ENCODE data around the gene OGG1. TPM values are rescaled to one million over a fixed set of nuclear protein-coding genes. Genes with fewer than 3 reads are reported as not detected.

Gene OGG1
- total and polyA plus RNA-seq, 9 of the 15 experiments (the other 6 are each of a cell fraction or from before 2014, with no cell fraction given): 6.6 to 33.0 (median 24.4) TPM

DNA sequence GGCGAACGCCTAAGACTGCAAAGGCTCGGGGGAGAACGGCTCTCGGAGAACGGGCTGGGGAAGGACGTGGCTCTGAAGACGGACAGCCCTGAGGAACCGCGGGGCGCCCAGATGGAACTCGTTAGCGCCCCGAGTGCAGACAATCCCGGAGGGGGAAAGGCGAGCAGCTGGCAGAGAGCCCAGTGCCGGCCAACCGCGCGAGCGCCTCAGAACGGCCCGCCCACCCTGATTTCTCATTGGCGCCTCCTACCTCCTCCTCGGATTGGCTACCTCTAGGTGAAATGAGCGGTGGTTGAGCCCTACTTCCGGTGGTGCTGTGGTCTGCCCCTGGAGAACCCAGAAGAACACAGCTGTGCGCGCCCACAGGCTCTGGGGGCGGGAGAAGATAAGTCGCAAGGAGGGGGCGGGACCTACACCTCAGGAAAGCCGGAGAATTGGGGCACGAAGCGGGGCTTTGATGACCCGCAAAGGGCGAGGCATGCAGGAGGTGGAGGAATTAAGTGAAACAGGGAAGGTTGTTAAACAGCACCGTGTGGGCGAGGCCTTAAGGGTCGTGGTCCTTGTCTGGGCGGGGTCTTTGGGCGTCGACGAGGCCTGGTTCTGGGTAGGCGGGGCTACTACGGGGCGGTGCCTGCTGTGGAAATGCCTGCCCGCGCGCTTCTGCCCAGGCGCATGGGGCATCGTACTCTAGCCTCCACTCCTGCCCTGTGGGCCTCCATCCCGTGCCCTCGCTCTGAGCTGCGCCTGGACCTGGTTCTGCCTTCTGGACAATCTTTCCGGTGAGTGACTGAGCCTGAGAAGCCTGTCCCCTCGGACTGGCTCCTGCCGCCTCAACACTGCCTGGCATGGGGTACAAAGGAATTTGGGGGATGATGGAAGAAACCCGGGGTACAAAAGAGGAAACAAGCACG, at the start of gene OGG1 (continued):
- TF ChIP-seq, protein P1, sequence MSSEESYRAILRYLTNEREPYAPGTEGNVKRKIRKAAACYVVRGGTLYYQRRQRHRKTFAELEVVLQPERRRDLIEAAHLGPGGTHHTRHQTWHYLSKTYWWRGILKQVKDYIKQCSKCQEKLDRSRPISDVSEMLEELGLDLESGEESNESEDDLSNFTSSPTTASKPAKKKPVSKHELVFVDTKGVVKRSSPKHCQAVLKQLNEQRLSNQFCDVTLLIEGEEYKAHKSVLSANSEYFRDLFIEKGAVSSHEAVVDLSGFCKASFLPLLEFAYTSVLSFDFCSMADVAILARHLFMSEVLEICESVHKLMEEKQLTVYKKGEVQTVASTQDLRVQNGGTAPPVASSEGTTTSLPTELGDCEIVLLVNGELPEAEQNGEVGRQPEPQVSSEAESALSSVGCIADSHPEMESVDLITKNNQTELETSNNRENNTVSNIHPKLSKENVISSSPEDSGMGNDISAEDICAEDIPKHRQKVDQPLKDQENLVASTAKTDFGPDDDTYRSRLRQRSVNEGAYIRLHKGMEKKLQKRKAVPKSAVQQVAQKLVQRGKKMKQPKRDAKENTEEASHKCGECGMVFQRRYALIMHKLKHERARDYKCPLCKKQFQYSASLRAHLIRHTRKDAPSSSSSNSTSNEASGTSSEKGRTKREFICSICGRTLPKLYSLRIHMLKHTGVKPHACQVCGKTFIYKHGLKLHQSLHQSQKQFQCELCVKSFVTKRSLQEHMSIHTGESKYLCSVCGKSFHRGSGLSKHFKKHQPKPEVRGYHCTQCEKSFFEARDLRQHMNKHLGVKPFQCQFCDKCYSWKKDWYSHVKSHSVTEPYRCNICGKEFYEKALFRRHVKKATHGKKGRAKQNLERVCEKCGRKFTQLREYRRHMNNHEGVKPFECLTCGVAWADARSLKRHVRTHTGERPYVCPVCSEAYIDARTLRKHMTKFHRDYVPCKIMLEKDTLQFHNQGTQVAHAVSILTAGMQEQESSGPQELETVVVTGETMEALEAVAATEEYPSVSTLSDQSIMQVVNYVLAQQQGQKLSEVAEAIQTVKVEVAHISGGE (CRISPR knock-in tag; IDR thresholded peaks at IDR 0.05): peak in 1 of 3 experiments; percentile 84; a peak in 2 of 6 replicates
- TF ChIP-seq SMARCB1 (IDR thresholded peaks at IDR 0.05; ENCODE audit: insufficient read length, low read depth) (peak; percentile 11), TFAM (CRISPR knock-in tag; conservative IDR thresholded peaks at IDR 0.05) (no peak), ZNF263 (CRISPR knock-in tag; IDR thresholded peaks at IDR 0.05; ENCODE audit: borderline replicate concordance) (peak; percentile 64; the same call in 1 of the 2 replicates), TAF9B (IDR thresholded peaks at IDR 0.05; ENCODE audit: partially characterized antibody) (peak; percentile 56), ATF1 (CRISPR knock-in tag; IDR thresholded peaks at IDR 0.05) (no peak), ATF1 (tag; IDR thresholded peaks at IDR 0.05) (peak; percentile 80; the same call in 1 of the 2 replicates), ZNF232 (CRISPR knock-in tag; IDR thresholded peaks at IDR 0.05) (no peak)
- TF ChIP-seq, protein P2, sequence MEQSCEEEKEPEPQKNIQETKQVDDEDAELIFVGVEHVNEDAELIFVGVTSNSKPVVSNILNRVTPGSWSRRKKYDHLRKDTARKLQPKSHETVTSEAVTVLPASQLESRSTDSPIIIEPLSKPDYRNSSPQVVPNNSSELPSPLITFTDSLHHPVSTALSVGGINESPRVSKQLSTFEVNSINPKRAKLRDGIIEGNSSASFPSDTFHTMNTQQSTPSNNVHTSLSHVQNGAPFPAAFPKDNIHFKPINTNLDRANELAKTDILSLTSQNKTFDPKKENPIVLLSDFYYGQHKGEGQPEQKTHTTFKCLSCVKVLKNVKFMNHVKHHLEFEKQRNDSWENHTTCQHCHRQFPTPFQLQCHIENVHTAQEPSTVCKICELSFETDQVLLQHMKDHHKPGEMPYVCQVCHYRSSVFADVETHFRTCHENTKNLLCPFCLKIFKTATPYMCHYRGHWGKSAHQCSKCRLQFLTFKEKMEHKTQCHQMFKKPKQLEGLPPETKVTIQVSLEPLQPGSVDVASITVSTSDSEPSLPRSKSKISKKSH (CRISPR knock-in tag; IDR thresholded peaks at IDR 0.05): no peak
- TF ChIP-seq, protein P3, sequence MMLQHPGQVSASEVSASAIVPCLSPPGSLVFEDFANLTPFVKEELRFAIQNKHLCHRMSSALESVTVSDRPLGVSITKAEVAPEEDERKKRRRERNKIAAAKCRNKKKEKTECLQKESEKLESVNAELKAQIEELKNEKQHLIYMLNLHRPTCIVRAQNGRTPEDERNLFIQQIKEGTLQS (IDR thresholded peaks at IDR 0.05): no peak
- TF ChIP-seq, protein P3 (CRISPR knock-in tag; conservative IDR thresholded peaks at IDR 0.05): 0 out of 2 replicates have a peak, but pooled peaks have one; percentile 17
